ENCODE data around the gene SLC5A10.
"Not testable (repeated sequence)": the region's sequence is repeated elsewhere in the genome, so short reads cannot be mapped to it uniquely, and the experiment has no call there.

Gene SLC5A10

DNA sequence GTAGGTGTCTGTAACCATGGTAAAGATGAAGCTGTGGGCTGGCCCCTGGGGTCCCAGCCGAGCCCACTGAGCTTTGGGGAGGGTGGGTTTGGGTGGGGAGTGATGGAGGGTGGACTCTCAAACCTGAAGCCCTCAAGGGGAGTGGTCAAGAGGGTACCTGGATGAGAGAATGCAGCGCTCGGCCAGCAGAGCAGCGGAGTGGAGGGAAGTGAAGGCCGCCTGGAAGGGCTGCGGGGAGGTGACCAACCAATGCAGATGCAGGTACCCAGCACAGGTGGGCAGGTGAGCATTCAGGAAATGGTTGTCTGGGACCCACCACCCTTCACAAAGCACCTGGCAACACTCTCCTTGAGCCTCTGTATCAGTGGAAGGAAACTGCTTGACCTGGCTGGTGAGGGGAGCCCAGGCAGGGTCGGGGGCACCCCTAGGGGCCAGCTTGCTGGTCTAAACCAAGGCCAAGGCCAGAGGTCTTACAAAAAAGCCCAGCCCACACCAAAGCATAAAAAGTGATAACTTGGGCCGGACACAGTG is 3.4 kb upstream of the SLC5A10 start:
- no peak for DNase-seq

DNA sequence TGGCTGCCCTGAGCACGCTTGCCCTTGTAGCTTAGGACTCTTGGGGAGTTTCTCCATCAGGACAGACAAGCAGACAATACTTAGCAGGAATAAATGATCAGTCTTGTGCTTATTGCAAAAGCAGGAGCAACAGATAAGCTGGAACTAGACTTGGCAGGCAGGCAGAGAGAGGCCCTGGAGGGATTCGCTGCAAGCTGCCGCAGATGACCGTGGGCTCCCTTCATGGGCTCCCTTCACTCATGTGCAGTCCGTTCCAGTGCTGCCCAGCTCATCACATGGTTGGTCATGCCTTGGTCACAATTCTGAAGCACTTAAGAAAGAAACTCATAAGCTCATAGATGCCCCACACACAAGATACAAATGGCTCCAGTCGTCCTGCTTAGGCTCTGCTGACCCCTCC is 2.4 kb upstream of the SLC5A10 start:
- DNase-seq, result no peak

DNA sequence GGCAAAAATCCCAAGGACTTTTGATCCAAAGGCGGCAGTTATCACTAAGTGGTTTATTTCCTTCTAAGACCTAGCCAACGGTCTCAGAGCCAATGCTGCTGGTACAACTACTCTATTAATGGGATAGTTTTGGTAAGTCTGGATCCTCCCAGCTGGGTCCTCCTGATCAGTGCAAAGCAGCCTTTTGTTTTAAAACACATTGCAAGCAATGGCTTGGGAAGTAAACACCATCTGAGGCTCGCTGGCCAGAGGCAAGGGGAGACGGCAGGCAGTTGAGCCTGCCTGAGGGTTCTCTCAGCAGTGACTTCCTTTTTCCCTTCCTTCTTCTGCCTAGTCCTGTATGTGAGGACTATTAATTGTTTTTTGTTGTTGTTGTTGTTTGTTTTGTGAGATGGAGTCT is 1.6 kb upstream of the SLC5A10 start:
- no peak for DNase-seq

DNA sequence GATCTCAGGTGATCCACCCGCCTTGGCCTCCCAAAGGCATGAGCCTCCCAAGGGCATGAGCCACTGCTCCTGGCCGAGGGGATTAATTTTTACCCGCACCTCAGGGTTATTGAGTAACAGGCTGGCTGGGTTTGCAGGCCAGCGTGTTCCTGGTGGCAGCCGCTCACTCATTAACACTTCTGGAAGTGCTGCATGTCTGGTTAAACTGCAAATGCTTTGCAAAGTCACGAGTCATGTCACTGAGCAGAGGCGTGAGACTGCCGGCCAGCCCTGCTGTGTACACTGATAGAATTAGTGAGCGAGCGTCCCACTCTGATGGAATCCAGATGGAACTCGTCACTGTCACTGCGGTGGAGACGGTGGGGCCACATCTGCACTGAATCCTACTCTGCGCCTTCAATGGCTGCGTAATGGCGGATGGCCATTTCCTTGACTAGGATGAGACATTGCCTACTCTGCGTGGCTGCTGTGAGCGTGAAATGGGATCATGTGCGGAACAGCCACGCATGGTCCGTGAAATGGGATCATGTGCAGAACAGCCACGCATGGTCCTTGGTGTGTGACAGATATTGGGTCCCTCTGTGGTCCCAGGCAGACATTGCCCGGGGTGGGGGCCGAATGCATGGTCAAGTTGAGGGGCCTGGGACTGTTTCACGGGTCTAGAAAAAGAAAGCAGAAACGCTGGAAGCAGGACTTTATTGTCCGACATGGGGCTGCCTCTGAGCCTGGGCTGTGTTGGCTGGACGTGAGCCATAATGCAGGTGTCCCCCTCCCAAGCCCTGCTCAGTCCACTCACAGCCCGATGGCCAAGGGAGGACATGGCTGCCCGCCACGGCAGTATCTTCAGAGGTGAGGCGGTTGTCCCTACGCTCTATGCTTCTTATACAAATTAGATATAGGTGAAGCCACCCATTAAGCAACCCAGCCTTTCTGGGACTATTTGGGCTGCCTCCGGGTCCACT is 740 bp upstream of the SLC5A10 start:
- DNase-seq, result no peak

DNA sequence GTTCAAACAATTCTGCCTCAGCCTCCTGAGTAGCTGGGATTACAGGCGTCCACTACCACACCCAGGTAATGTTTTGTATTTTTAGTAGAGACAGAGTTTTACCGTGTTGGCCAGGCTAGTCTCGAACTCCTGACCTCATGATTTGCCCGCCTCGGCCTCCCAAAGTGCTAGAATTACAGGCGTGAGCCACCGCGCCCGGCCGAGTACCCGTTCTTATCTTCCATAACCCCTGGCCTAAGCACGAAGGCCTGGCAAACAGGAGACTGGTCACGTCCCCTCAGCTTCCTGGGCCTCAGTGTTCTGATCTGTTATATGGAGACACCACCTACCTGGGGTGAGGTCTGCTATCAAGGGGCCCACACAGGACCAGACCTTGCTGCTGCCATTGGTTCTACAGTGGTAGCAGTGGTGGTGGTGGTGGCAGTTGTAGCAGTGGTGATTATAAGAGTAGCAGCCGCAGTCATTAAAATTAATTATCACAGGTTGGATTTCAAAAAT is 1.3 kb downstream of the SLC5A10 start:
- DNase-seq, result no peak

DNA sequence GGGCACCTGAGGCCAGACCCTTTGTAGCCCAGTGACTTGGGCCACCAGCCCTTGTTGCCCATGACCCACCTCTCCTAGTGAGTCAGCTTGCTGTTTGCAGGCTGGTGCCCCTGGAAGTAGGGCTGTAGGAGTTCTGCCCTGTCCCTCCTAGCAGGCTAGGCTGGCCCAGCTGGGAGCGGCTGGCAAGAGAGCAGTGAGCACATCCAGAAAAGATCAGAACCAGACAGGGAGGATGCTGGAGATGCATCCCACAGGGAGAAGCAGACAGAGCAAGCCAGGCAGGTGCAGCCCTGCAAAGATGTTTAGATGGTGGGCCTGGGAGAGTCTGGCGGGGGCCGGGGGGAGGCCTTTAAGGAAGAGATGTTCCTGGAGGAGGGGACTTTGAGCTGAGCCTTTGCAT is 2.4 kb downstream of the SLC5A10 start:
- no peak for DNase-seq

DNA sequence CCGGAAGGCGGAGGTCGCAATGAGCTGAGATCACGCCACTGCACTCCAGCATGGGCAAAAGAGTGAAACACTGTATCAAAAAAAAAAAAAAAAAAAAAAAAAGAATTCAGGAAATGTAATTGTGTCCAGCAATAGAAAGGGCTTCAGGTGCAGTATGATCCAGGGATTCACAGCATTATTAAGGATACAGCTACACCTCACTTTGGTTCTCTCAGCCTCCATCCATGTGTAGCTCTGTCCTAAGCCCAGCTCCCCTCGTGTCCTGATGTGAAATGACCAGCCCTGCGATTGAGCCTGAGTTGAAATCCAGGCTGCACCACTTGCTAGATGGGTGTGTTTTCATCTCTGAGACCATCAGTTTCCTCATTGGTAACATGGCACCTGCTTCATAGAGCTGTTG is 3.0 kb downstream of the SLC5A10 start:
- DNase-seq, result no peak

DNA sequence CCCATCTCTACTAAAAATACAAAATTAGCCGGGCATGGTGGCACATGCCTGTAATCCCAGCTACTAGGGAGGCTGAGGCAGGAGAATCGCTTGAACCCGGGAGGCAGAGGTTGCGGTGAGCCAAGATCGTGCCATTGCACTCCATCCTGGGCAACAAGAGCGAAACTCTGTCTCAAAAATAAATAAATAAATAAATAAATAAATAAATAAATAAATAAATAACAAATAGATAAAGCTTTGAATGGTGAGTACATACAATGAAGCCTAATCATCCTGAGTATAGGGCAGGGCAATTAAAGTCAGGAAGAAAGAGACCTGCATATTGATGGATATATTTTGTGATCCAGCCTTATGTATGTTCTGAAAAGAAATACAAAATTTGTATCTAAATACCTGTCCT is 4.1 kb downstream of the SLC5A10 start:
- DNase-seq, result not testable (repeated sequence)

DNA sequence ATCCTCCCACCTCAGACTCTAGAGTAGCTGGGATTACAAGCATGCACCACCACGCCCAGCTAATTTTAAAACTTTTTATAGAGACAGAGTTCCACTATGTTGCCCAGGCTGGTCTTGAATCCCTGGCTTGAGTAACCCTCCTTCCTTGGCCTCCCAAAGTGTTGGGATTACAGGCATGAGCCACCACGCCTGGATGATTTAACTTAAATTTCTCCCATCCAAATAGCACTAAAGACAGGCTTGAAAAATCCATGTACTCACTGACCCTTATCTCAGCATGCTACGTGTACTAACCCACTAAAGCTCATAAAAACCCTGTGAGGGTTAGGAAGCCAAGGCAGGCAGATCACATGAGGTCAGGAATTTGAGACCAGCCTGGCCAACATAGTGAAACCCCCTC is 4.6 kb downstream of the SLC5A10 start:
- DNase-seq, result no peak

DNA sequence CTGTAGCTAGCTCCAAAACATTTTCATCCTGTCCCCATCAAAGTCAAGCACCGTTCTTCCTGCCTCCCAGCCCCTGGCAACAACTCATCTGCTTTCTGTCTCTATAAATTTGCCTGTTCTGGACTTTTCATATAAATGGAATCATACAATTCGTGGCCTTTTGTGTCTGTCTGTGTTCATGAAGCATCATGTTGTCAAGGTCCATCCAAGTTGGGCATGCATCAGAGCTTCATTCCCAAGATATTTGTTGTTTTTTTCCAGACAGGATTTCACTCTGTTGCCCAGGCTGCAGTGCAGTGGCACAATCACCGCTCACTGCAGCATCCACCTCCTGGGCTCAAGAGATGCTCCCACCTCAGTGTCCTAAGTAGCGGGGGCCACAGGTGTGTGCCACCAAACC is 5.9 kb downstream of the SLC5A10 start:
- DNase-seq, result no peak

DNA sequence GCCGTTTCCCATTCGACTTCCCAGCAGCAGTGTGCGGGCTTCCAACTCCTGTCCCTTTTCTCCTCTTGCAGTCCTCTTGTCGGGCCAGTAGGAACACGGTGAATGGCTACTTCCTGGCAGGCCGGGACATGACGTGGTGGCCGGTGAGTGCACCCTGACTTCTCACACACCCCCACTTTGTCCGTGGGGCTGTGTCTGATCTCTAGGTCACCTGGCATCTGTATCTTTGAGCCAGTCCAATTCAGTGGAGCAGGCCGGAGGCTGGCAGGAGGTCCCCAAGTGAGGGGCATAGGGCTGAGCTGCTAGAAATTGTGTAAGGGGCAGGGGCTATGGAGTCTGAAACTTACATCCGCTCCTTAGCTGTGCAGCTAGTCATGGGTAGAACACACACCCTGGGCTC is 6.6 kb downstream of the SLC5A10 start:
- DNase-seq, result no peak

DNA sequence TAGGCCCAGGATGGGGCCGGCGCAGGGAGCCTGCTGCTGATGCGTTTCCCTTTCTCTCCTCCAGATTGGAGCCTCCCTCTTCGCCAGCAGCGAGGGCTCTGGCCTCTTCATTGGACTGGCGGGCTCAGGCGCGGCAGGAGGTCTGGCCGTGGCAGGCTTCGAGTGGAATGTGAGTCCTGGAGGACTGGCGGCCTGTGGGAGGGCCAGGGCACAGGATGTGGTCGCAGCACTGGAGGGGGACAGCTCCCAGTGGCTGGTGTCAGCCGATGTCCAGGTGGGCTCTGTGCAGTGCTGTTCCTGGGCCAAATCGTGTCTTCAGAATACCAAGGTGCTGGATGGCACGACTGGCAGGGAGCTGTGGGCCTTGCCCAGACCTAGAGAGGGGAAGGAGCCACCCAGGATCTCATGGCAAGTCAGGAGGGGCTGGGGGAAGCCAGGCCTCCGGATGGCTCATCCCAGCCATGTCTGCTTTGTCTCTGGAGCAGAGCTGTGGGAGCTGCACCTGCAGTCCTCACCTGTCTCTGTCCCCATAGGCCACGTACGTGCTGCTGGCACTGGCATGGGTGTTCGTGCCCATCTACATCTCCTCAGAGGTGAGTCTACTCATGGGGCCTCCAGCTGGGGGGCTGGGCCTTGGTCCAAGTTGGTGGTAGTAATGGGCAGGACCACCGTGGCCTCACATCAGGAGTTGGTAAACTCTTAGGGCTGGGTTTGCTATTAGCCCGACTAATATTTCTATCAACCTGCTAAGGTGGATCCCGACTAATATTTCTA is 7.3 kb downstream of the SLC5A10 start:
- DNase-seq, result no peak

DNA sequence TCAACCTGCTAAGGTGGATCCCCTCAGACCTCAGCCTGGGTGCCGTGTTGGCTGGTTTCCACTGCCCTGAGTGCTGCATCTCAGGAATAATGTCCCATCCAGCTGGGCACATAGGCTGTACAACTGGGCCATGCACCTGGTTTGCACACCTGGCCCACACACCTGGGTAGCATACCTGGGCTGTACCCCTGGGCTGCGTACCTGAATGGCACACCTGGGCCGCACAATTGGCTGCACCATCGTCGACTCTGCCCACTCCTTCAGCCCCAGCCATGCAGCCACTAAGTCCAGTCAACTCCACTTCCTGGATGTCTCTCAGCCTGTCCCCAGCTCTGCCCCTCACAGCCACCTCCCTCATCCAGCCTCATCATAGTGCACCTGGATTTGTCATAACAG is 7.9 kb downstream of the SLC5A10 start:
- DNase-seq, result no peak

DNA sequence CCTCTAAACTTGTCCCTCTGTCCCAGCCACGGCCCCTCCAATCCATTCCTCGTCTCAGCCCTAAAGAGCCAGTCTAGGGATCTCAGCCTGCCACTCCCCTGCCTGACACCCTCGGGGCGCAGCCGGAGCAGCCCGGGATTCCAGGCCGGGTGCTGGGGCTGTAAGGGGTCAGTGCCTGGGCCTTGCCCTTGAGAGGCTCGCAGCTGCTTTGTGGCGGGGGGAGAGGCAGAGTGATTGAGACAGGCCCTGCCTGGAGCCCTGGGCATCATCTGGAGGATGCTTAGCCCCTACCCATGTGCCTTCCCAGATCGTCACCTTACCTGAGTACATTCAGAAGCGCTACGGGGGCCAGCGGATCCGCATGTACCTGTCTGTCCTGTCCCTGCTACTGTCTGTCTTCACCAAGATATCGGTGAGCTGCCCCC is 8.3 kb downstream of the SLC5A10 start:
- no peak for DNase-seq

DNA sequence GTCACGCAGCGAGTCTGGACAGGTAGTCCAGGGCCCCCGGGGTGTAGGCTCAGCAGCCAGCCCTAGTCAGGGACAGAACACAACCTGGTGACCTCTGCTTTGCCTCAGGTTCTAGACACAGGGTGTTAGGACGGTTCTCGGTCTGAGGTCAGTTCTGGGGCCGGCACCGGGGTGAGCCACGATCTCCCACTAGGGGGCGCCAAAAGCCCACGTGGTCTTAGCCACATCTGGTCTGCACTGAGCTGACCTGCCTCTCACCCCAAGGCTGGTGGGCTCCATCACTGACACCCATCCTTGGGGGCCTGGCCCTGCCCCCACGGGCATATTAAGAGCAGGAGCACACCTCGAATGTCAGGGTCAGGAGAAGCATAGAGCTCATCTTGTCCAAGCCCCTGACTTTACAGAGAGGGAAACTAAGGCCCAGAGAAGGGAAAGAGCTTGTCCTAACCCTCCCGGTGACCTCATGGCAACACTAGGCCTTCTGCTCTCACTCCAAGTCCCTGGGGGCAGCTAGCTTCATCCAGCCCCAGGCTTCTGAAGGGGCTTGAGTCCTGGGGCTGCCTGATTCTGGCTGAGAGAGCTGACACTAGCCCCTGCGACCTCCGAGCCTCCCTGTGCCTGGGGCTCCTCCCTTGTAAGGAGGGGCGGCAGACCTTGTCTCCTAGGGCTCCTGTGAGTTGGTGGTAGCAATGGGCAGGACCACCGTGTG is 9.0 kb downstream of the SLC5A10 start:
- peak; percentile 61 for DNase-seq

DNA sequence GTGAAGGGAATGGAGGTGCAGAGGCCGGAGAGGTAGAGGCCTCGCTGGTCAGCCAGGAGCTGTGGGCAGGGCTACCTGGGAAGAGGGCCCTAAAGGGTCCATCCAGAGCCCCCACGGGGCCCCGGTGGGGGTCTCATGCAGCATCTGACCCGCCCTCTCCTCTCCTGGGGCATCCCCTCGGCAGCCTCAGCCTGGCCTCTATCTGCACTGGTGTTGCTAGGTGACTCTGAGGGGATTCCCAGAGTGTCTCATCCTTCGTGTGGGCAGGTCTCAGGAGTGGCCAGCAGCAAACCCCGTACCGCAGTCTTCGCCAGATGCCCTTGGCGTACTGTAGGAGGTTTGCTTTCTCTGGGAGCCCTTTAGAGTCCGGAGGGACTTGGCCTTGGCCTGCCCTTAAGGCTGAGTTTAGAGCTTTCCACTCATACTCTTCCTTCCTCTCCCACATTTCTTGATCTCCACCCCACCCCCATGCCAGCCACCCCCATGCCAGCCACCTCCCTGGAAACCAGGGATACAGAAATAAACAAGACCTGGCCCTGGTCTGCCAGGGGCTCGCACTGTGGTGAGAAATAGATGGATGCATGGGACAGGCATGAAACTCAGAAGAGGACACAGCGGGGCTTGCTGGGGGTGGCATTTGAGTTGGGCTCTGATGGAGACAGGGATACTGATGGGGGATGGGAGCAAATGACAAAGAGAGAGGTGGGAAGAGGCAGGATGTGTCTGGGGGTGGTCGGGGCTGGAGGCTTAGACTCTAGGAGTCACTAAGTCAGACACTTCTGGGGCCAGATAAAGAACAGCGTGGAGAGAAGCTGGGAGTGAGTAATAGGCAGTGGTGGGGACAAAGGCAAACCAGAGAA is 9.9 kb downstream of the SLC5A10 start:
- DNase-seq, result no peak

DNA sequence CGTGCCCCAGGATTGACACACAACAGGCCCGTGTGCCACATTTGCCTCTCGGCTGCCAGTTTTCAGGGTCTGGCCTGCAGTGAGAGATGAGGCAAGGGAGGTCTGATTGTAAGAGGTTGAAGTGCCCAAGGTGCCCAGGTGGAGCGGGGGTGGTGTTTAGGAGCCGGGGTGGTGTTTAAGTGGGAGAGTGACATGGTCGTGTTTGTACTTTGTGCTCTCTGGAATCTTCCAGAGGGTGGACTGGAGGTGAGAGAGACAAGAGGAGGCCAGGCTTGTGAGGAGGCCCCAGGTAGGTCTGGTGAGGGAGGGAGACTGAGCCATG is 10.5 kb downstream of the SLC5A10 start:
- DNase-seq, result no peak

DNA sequence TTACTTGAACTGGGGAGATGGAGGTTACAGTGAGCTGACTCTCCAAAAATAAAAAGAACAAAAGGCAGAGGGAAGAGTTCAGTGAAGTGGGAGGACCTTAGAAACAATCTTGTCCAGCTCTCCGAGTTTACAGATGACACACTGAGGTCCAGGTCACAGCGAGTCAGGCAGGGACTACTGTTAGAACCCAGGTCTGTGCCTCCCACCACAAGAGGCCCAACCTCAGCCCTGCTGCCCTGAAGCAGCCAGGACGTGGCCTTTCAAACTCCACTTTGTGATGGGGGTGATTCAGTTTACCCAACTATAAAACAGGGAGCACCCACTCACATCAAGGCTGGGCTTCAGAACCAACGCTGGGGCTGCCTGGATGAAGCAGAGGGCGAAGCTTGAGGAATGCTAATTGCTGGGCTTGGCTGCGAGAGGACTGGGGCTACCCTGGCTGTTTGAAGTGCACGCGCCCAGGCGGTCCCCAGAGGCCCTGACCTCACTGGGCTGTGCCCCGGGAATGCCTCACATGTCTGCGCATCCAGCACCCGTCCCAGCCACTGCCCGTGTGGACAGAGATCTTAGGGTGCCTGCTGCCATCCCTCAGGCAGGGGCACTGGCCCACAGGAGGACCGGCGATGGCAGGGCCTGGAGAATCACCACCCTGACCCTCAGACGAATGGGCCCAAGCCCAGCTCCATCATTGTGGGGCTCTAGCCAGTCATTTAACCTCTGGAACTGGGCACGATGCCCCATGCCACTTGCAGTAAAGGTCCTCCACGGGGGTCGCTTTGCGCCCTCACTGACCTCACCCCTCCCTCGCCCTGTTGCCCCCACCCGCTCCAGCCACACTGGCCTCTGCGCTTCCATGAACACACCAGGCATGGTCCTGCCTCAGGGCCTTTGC is 11.4 kb downstream of the SLC5A10 start:
- DNase-seq, result no peak

DNA sequence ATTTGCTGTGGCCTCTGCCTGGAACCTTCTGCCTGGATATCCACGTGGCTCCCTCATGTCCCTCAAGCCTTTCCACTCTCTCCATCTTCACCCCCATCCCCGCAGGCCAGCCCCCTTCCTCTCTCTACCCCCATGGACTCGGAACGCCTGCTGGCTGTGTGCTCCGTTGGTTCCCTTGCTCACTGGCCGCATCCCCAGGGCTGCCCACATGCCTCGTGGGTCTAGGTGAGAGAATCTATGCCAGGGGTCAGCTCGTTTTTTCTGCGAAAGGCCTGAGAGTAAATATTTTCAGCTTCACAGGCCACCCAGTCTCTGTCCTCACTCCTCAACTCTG is 12.0 kb downstream of the SLC5A10 start:
- DNase-seq, result no peak

DNA sequence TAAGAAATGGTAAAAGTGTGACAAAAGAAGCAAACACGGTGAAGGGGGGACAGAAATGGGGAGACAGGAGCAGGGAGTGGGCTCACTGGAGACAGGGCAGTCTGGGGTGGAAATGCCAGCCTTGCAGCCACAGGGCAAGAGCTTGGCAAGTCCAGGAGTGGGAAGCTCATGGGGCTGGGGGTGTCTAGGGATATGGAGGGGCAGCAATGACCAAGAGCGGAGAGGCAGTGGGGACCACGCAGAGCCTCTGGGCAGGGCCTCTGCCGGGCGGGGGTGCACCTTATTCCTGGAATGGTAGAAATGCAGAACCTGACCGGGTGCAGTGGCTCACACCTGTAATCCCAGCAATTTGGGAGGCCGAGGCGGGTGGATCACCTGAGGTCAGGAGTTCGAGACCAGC is 12.6 kb downstream of the SLC5A10 start:
- DNase-seq, result no peak

DNA sequence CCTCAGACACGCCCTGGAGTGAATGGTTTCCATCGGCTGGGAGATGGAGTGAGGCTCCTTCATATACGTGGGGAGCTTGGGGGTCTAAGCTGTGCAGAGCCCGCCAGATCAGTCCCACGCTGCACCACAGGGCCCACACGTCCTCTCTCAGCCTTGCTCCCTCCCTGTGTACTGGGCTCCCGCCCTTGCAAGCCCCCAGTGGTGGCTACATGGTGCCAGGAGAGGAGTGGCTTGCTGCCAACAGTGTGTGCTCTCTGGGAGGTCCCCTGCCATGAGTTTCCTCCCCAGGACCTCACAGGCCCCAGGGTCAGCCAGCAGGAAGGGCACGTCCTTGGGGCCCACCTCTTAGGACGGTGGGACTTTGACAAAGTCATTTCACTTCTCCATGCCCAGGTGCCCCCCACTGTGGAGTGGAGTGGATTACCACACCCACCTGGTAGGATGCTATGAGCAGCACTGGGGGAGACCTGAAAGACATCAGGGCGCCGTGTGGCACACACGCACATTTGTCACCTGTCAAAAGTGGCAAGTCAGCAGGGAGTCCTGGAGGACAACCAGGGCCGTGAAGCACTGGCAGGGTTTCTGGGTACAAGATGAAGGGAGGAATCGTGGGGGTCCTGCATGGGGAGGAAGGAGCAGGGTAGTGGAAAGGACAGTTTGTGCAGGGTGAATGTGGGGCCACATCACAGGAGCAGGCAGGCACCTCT is 13.7 kb downstream of the SLC5A10 start:
- no peak for DNase-seq
